Endodermal cell (in vitro differentiated cells): Measurements from ENCODE around the gene CCHCR1. TPM values are rescaled to one million over a fixed set of nuclear protein-coding genes. Genes with fewer than 3 reads are reported as not detected.

ENCODE experiments used
- DNase-seq: peaks from one replicate; pipeline ENCODE4 v3.0.0-alpha.2; 2017
- H3K27ac ChIP-seq: 2 replicates; pipeline ENCODE4 v1.5.1; 2013; ENCODE audit warnings: mild to moderate bottlenecking, low read depth, low read length, moderate library complexity
- H3K27me3 ChIP-seq: 2 replicates; pipeline ENCODE4 v1.6.1; 2013; ENCODE audit warnings: mild to moderate bottlenecking, low read length, moderate library complexity; ENCODE audit not compliant: insufficient read depth, control insufficient read depth, poor library complexity, severe bottlenecking
- H3K36me3 ChIP-seq: 2 replicates; pipeline ENCODE4 v1.7.0; 2013; ENCODE audit warnings: mild to moderate bottlenecking, low read length, moderate library complexity; ENCODE audit not compliant: control insufficient read depth, insufficient read depth
- H3K4me1 ChIP-seq: one replicate; pipeline ENCODE4 v1.7.0; 2013; ENCODE audit warnings: low read length; ENCODE audit not compliant: control insufficient read depth, insufficient read depth
- H3K4me3 ChIP-seq: 2 replicates; pipeline ENCODE4 v1.5.1; 2013; ENCODE audit warnings: mild to moderate bottlenecking, low read length, moderate library complexity
- H3K9ac ChIP-seq: 2 replicates; pipeline ENCODE4 v1.6.1; 2013; ENCODE audit warnings: mild to moderate bottlenecking, low read length, moderate library complexity; ENCODE audit not compliant: poor library complexity, severe bottlenecking; ENCODE audit errors: extremely low read depth
- H3K9me3 ChIP-seq: 2 replicates; pipeline ENCODE4 v1.6.1; 2013; ENCODE audit warnings: mild to moderate bottlenecking, low read length, moderate library complexity; ENCODE audit not compliant: control insufficient read depth
- H3K27ac Mint-ChIP-seq: 2 replicates; pipeline ENCODE4 v1.8.0; 2020; ENCODE audit warnings: mixed read lengths
- H3K27me3 Mint-ChIP-seq: 2 replicates; pipeline ENCODE4 v1.8.0; 2021; ENCODE audit warnings: mild to moderate bottlenecking, mixed read lengths; ENCODE audit not compliant: insufficient read depth
- H3K36me3 Mint-ChIP-seq: 2 replicates; pipeline ENCODE4 v1.8.0; 2020; ENCODE audit warnings: low read depth, mixed read lengths
- H3K4me1 Mint-ChIP-seq: 2 replicates; pipeline ENCODE4 v1.8.0; 2020; ENCODE audit warnings: mixed read lengths
- H3K4me3 Mint-ChIP-seq: 2 replicates; pipeline ENCODE4 v1.8.0; 2020; ENCODE audit warnings: mild to moderate bottlenecking, moderate library complexity, mixed read lengths
- H3K9me3 Mint-ChIP-seq: 2 replicates; pipeline ENCODE4 v1.8.0; 2020; ENCODE audit warnings: mild to moderate bottlenecking, mixed read lengths
- WGBS, 2 experiments: methylation state at CpG; one replicate each; pipeline versions ENCODE4 v1.1.5 to v1.1.7; 2013; ENCODE audit warnings: missing lambda C conversion rate in 2 of 2, mixed read lengths in 1 of 2; ENCODE audit not compliant: insufficient coverage in 1 of 2, insufficient read length in 1 of 2; 5-methylcytosine and 5-hydroxymethylcytosine counted together
- total RNA-seq, 2 donors: library from RNA; stranded (reverse); fragmentation: NEBNext Ultra II Directional in 1 of 2; extraction: Animal tissue kit (Norgen Biotek cat#: 25700) in 1 of 2; gene quantifications; 2 replicates in 1 of 2; 3 replicates in 1 of 2; pipeline ENCODE4 v1.2.1, GENCODE V29; 2021
- TF ChIP-seq, protein P1 (sequence below): fragments of 200-600 bp; sonication (generic); conservative IDR thresholded peaks from 2 replicates; pipeline ENCODE4 v1.5.0; 2021; ENCODE audit warnings: antibody characterized with exemption, mild to moderate bottlenecking

The CCHCR1 gene
- total RNA-seq, 2 donors from 2014 or later: 56.5 to 73.6 TPM

DNA sequence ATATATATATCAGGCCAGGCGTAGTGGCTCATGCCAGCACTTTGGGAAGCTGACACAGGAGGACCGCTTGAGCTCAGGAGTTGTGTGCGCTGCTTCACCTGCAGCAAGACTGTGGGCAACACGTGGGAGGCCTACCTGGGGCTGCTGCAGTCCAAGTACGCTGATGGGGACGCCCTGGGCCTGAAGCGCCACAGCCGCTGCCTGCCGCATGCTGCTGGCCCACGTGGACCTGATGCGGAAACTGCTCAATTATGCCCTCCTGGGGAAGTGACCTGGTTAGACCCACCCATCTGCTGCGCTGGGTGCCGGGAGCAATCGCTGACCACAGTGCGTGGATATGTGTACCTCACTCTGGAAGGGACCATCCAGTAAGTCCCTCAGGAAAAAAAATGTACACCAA lies 17.0 kb downstream of the CCHCR1 start:
- 88 to 92% methylated on average over 9 to 15 of the region's 15 CpGs for WGBS, 2 experiments
- no peak for DNase-seq
- Mint-ChIP-seq H3K27me3 (peaks cover 7% of the 10 kb centered on the region), H3K9me3 (no peaks in the 10 kb centered on the region), H3K36me3 (peaks cover 26% of the 10 kb centered on the region), H3K27ac (no peak overlapping the region), H3K4me1 (peaks cover 17% of the 10 kb centered on the region), H3K4me3 (no peak overlapping the region)
- Histone ChIP-seq H3K27ac (no peak overlapping the region), H3K4me1 (no peaks in the 10 kb centered on the region), H3K9ac (no peak overlapping the region), H3K36me3 (peaks cover 10% of the 10 kb centered on the region), H3K27me3 (no peaks in the 10 kb centered on the region), H3K4me3 (no peak overlapping the region), H3K9me3 (no peaks in the 10 kb centered on the region)
- TF ChIP-seq, protein P1, sequence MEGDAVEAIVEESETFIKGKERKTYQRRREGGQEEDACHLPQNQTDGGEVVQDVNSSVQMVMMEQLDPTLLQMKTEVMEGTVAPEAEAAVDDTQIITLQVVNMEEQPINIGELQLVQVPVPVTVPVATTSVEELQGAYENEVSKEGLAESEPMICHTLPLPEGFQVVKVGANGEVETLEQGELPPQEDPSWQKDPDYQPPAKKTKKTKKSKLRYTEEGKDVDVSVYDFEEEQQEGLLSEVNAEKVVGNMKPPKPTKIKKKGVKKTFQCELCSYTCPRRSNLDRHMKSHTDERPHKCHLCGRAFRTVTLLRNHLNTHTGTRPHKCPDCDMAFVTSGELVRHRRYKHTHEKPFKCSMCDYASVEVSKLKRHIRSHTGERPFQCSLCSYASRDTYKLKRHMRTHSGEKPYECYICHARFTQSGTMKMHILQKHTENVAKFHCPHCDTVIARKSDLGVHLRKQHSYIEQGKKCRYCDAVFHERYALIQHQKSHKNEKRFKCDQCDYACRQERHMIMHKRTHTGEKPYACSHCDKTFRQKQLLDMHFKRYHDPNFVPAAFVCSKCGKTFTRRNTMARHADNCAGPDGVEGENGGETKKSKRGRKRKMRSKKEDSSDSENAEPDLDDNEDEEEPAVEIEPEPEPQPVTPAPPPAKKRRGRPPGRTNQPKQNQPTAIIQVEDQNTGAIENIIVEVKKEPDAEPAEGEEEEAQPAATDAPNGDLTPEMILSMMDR: no peak

DNA sequence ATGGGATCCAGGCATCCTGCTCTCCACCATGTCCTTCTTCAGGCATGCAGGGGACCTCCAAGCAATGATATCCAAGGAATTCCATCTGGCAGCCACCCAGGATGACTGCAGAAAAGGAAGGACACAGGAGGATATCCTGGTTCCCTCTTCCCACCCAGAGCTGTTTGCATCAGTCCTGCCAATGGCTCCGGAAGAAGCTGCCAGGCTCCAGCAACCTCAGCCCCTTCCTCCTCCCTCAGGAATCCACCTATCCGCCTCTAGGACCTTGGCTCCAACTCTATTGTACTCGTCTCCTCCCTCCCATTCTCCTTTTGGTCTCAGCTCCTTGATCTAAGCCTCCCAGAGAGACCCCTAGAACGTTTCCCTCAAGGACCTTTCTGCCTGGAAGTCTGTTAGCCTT lies 18.0 kb downstream of the CCHCR1 start:
- WGBS, 2 experiments: 31 to 36% methylated on average over 4 of the region's 4 CpGs
- Mint-ChIP-seq H3K4me1 (peaks cover 17% of the 10 kb centered on the region), H3K27me3 (peaks cover 7% of the 10 kb centered on the region), H3K9me3 (no peaks in the 10 kb centered on the region), H3K36me3 (peaks cover 16% of the 10 kb centered on the region), H3K4me3 (no peak overlapping the region), H3K27ac (peak overlapping the region; percentile 56)
- H3K4me3 ChIP-seq: no peak overlapping the region
- H3K9ac ChIP-seq: no peak overlapping the region
- H3K36me3 ChIP-seq: peaks cover 10% of the 10 kb centered on the region
- no peaks in the 10 kb centered on the region for H3K27me3 ChIP-seq
- no peak overlapping the region for H3K27ac ChIP-seq
- H3K4me1 ChIP-seq: no peaks in the 10 kb centered on the region
- H3K9me3 ChIP-seq: no peaks in the 10 kb centered on the region
- TF ChIP-seq, protein P1: no peak
- DNase-seq: peak; percentile 86

DNA sequence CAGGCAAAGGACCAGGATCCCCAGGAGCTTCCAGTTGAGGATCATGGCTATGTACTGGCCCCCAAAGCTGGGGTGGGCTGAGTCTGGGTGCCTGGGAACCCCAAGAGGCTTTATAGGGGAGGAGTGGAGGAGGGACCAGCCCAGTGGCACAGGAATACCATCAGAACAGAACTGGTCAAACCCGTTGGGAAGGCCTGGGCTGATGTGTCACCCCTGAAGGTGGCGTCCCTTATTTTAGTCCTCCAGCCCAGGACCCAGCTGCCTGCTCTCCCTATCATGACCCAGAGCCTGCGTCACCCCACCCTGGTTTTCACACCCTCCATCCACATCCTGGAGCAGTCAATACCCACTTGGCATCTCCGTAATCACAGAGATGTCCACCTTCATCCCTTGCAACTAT lies 18.6 kb downstream of the CCHCR1 start, which contains the start of gene PSORS1C2:
PSORS1C2 (minus strand) TSS at position 85 of the 400 bp plus-strand sequence; CDS start at position 45, 40 bp downstream.
- peaks cover 17% of the 10 kb centered on the region for H3K4me1 Mint-ChIP-seq
- peaks cover 9% of the 10 kb centered on the region for H3K36me3 Mint-ChIP-seq
- H3K4me3 Mint-ChIP-seq: no peak within 1 kb of the TSS
- Histone ChIP-seq H3K4me3 (no peak within 1 kb of the TSS), H3K4me1 (no peaks in the 10 kb centered on the region), H3K27ac (no peak within 1 kb of the TSS), H3K9ac (no peak within 1 kb of the TSS), H3K27me3 (no peaks in the 10 kb centered on the region), H3K9me3 (no peaks in the 10 kb centered on the region), H3K36me3 (peaks cover 10% of the 10 kb centered on the region)
- peaks cover 7% of the 10 kb centered on the region for H3K27me3 Mint-ChIP-seq
- TF ChIP-seq, protein P1: no peak
- no peak for DNase-seq
- peak within 1 kb of the TSS; percentile 56 for H3K27ac Mint-ChIP-seq
- 92% methylated on average over 4 of the region's 4 CpGs; no CpG with 5 or more reads in 1 of the 2 experiments for WGBS, 2 experiments
- no peaks in the 10 kb centered on the region for H3K9me3 Mint-ChIP-seq
